ENCODE data around the gene PPP2R5E.

PPP2R5E gene

GRCh38 chr14:63472986-63473788 is 70.0 kb downstream of the PPP2R5E start:
- no peaks in the 10 kb centered on the region for H3K27me3 ChIP-seq (ENCODE audit: insufficient read depth, insufficient read length)
- DNase-seq (ENCODE audit: low read depth, low spot score), result no peak
- TF ChIP-seq YY1 (IDR thresholded peaks at IDR 0.05; ENCODE audit: insufficient read depth, insufficient read length), result no peak
- H3K36me3 ChIP-seq (ENCODE audit: insufficient read depth, insufficient read length, low read length), result no peaks in the 10 kb centered on the region
- no peaks in the 10 kb centered on the region for H3K9me3 ChIP-seq (ENCODE audit: insufficient read depth, low read length)
- H3K4me3 ChIP-seq (ENCODE audit: insufficient read length, low read depth), result no peak overlapping the region
- no peak overlapping the region for H3K9ac ChIP-seq (ENCODE audit: insufficient read length, low read depth)
- H3K4me1 ChIP-seq (ENCODE audit: insufficient read depth, insufficient read length), result no peaks in the 10 kb centered on the region

- DNase-seq (ENCODE audit: low read depth, low spot score), result no peak
- H3K27me3 ChIP-seq (ENCODE audit: insufficient read depth, insufficient read length), result no peaks in the 10 kb centered on the region
- H3K9me3 ChIP-seq (ENCODE audit: insufficient read depth, low read length), result no peaks in the 10 kb centered on the region
- TF ChIP-seq YY1 (IDR thresholded peaks at IDR 0.05; ENCODE audit: insufficient read depth, insufficient read length), result no peak
- no peak for TF ChIP-seq SUZ12 (IDR thresholded peaks at IDR 0.05; ENCODE audit: extremely low read depth, insufficient read depth, insufficient read length)
- TF ChIP-seq ZNF274 (IDR thresholded peaks at IDR 0.05; ENCODE audit: low read depth, low read length), result no peak
- no peaks in the 10 kb centered on the region for H3K4me1 ChIP-seq (ENCODE audit: insufficient read depth, insufficient read length)
- no peak overlapping the region for H3K4me3 ChIP-seq (ENCODE audit: insufficient read length, low read depth)
- no peaks in the 10 kb centered on the region for H3K36me3 ChIP-seq (ENCODE audit: insufficient read depth, insufficient read length, low read length)
- no peak overlapping the region for H3K9ac ChIP-seq (ENCODE audit: insufficient read length, low read depth)
Measured at GRCh38 chr14:63470962-63471793, 72.0 kb downstream of the PPP2R5E start.

- TF ChIP-seq SUZ12 (IDR thresholded peaks at IDR 0.05; ENCODE audit: extremely low read depth, insufficient read depth, insufficient read length) (no peak), YY1 (IDR thresholded peaks at IDR 0.05; ENCODE audit: insufficient read depth, insufficient read length) (no peak), ZNF274 (IDR thresholded peaks at IDR 0.05; ENCODE audit: low read depth, low read length) (no peak)
- Histone ChIP-seq H3K36me3 (ENCODE audit: insufficient read depth, insufficient read length, low read length) (no peaks in the 10 kb centered on the region), H3K4me3 (ENCODE audit: insufficient read length, low read depth) (no peak overlapping the region), H3K27me3 (ENCODE audit: insufficient read depth, insufficient read length) (no peaks in the 10 kb centered on the region), H3K4me1 (ENCODE audit: insufficient read depth, insufficient read length) (no peaks in the 10 kb centered on the region), H3K9ac (ENCODE audit: insufficient read length, low read depth) (no peak overlapping the region), H3K9me3 (ENCODE audit: insufficient read depth, low read length) (no peaks in the 10 kb centered on the region)
- DNase-seq (ENCODE audit: low read depth, low spot score), result no peak
Measured at GRCh38 chr14:63468294-63468693, 74.9 kb downstream of the PPP2R5E start.

- H3K4me1 ChIP-seq (ENCODE audit: insufficient read depth, insufficient read length), result no peaks in the 10 kb centered on the region
- no peaks in the 10 kb centered on the region for H3K36me3 ChIP-seq (ENCODE audit: insufficient read depth, insufficient read length, low read length)
- H3K27me3 ChIP-seq (ENCODE audit: insufficient read depth, insufficient read length), result no peaks in the 10 kb centered on the region
- no peak overlapping the region for H3K4me3 ChIP-seq (ENCODE audit: insufficient read length, low read depth)
- H3K9ac ChIP-seq (ENCODE audit: insufficient read length, low read depth), result no peak overlapping the region
- H3K9me3 ChIP-seq (ENCODE audit: insufficient read depth, low read length), result no peaks in the 10 kb centered on the region
- no peak for TF ChIP-seq YY1 (IDR thresholded peaks at IDR 0.05; ENCODE audit: insufficient read depth, insufficient read length)
- no peak for DNase-seq (ENCODE audit: low read depth, low spot score)
Measured at GRCh38 chr14:63467440-63468072, 75.6 kb downstream of the PPP2R5E start.

GRCh38 chr14:63465347-63465746 is 77.8 kb downstream of the PPP2R5E start:
- Histone ChIP-seq H3K9me3 (ENCODE audit: insufficient read depth, low read length) (no peaks in the 10 kb centered on the region), H3K9ac (ENCODE audit: insufficient read length, low read depth) (no peak overlapping the region), H3K27me3 (ENCODE audit: insufficient read depth, insufficient read length) (no peaks in the 10 kb centered on the region), H3K4me3 (ENCODE audit: insufficient read length, low read depth) (no peak overlapping the region), H3K36me3 (ENCODE audit: insufficient read depth, insufficient read length, low read length) (no peaks in the 10 kb centered on the region), H3K4me1 (ENCODE audit: insufficient read depth, insufficient read length) (no peaks in the 10 kb centered on the region)
- no peak for DNase-seq (ENCODE audit: low read depth, low spot score)
- TF ChIP-seq ZNF274 (IDR thresholded peaks at IDR 0.05; ENCODE audit: low read depth, low read length) (no peak), YY1 (IDR thresholded peaks at IDR 0.05; ENCODE audit: insufficient read depth, insufficient read length) (no peak), SUZ12 (IDR thresholded peaks at IDR 0.05; ENCODE audit: extremely low read depth, insufficient read depth, insufficient read length) (no peak)

- no peak for TF ChIP-seq YY1 (IDR thresholded peaks at IDR 0.05; ENCODE audit: insufficient read depth, insufficient read length)
- DNase-seq (ENCODE audit: low read depth, low spot score), result no peak
Measured at GRCh38 chr14:63460680-63461369, 82.4 kb downstream of the PPP2R5E start.

GRCh38 chr14:63459738-63460137 is 83.4 kb downstream of the PPP2R5E start:
- Histone ChIP-seq H3K36me3 (ENCODE audit: insufficient read depth, insufficient read length, low read length) (no peaks in the 10 kb centered on the region), H3K9me3 (ENCODE audit: insufficient read depth, low read length) (no peaks in the 10 kb centered on the region), H3K4me1 (ENCODE audit: insufficient read depth, insufficient read length) (no peaks in the 10 kb centered on the region), H3K9ac (ENCODE audit: insufficient read length, low read depth) (no peak overlapping the region), H3K4me3 (ENCODE audit: insufficient read length, low read depth) (no peak overlapping the region), H3K27me3 (ENCODE audit: insufficient read depth, insufficient read length) (no peaks in the 10 kb centered on the region)
- TF ChIP-seq ZNF274 (IDR thresholded peaks at IDR 0.05; ENCODE audit: low read depth, low read length) (no peak), YY1 (IDR thresholded peaks at IDR 0.05; ENCODE audit: insufficient read depth, insufficient read length) (no peak), SUZ12 (IDR thresholded peaks at IDR 0.05; ENCODE audit: extremely low read depth, insufficient read depth, insufficient read length) (no peak)
- DNase-seq (ENCODE audit: low read depth, low spot score), result no peak

More at GRCh38 chr14:63460680-63461369, 82.4 kb downstream of the PPP2R5E start:
- no peaks in the 10 kb centered on the region for H3K4me1 ChIP-seq (ENCODE audit: insufficient read depth, insufficient read length)
- no peaks in the 10 kb centered on the region for H3K27me3 ChIP-seq (ENCODE audit: insufficient read depth, insufficient read length)
- no peaks in the 10 kb centered on the region for H3K36me3 ChIP-seq (ENCODE audit: insufficient read depth, insufficient read length, low read length)
- no peak overlapping the region for H3K9ac ChIP-seq (ENCODE audit: insufficient read length, low read depth)
- no peak overlapping the region for H3K4me3 ChIP-seq (ENCODE audit: insufficient read length, low read depth)
- H3K9me3 ChIP-seq (ENCODE audit: insufficient read depth, low read length), result no peaks in the 10 kb centered on the region
